K562 (cell line): ENCODE data around the gene POC1B. TPM values are rescaled to one million over a fixed set of nuclear protein-coding genes. Genes with fewer than 3 reads are reported as not detected.
A peak's percentile ranks its signal among the peaks of the same experiment; 100 is the strongest.

Experiments used
- ATF1 ChIP-seq, 2 experiments: fragments of 450-650 bp in 1 of 2; IDR thresholded peaks; 2 replicates each; pipeline ENCODE4 v1.6.1; 2016; ENCODE audit warnings: missing compliant biosample characterization in 1 of 2, missing genetic modification characterization in 1 of 2
- BRF1 ChIP-seq: IDR thresholded peaks from 3 replicates; pipeline ENCODE4 v1.6.1; 2011; ENCODE audit warnings: borderline replicate concordance, mild to moderate bottlenecking; ENCODE audit not compliant: insufficient read length; ENCODE audit errors: extremely low read depth
- CREB1 ChIP-seq, 2 experiments: sonication (generic) in 1 of 2; formaldehyde crosslinking in 1 of 2; IDR thresholded peaks; 2 replicates each; pipeline versions ENCODE4 v1.6.1 to v1.8.0; 2012 to 2022; ENCODE audit warnings: inconsistent platforms in 1 of 2, mild to moderate bottlenecking in 1 of 2, missing genetic modification reagents in 1 of 2, moderate library complexity in 1 of 2
- NFIC ChIP-seq: fragments of 450-650 bp; IDR thresholded peaks from 2 replicates; pipeline ENCODE4 v1.6.1; 2017; ENCODE audit warnings: mild to moderate bottlenecking, inconsistent platforms
- RUNX1 ChIP-seq: sonication (generic); IDR thresholded peaks from 2 replicates; pipeline ENCODE4 v1.6.1; 2016; ENCODE audit warnings: antibody characterized with exemption, low read depth
- polyA plus RNA-seq, 8 experiments: library from polyadenylated mRNA; depleted of rRNA in 4 of 8; stranded (reverse) in 5 of 8; unstranded in 3 of 8; fragments of >200 nt; fragmentation: Nextera tagmentation in 2 of 8; fragmentation: Illumina TruSeq in 1 of 8; extraction: Ambion mirVana in 2 of 8; extraction: Trizol in 1 of 8; gene quantifications; 2 replicates each; pipeline versions ENCODE4 v1.2.1 to v1.2.3, GENCODE V29; 2011 to 2014; ENCODE audit warnings: inconsistent platforms in 1 of 8, missing spikeins in 1 of 8
- total RNA-seq, 7 experiments: library from RNA; depleted of rRNA in 6 of 7; stranded (reverse); fragments of >200 nt in 6 of 7; fragmentation: Illumina TruSeq in 2 of 7; extraction: Trizol in 2 of 7; gene quantifications; 2 replicates each; pipeline versions ENCODE4 v1.2.1 to v1.2.3, GENCODE V29; 2011 to 2021; ENCODE audit warnings: low replicate concordance in 1 of 7
- TF ChIP-seq, protein P1 (sequence below): fragments of 450-650 bp; IDR thresholded peaks from 2 replicates; pipeline ENCODE4 v1.6.1; 2016; ENCODE audit warnings: low read depth, mild to moderate bottlenecking, moderate library complexity
- TF ChIP-seq, protein P2 (sequence below): fragments of 450-650 bp; IDR thresholded peaks from 2 replicates; pipeline ENCODE4 v1.6.1; 2016; ENCODE audit warnings: low read depth
- TF ChIP-seq, protein P3 (sequence below): conservative IDR thresholded peaks from 2 replicates; pipeline ENCODE4 v1.6.1; 2011; ENCODE audit warnings: low read depth, mild to moderate bottlenecking, low read length; ENCODE audit not compliant: control insufficient read depth
- TF ChIP-seq, protein P4 (sequence below): sonication (generic); formaldehyde crosslinking; IDR thresholded peaks from 2 replicates; pipeline ENCODE4 v1.8.0; 2023; ENCODE audit warnings: mild to moderate bottlenecking, missing genetic modification reagents

POC1B gene
- total and polyA plus RNA-seq, 9 of the 15 experiments (the other 6 are each of a cell fraction or from before 2014, with no cell fraction given), result 4.5 to 16.1 (median 10.4) TPM

DNA sequence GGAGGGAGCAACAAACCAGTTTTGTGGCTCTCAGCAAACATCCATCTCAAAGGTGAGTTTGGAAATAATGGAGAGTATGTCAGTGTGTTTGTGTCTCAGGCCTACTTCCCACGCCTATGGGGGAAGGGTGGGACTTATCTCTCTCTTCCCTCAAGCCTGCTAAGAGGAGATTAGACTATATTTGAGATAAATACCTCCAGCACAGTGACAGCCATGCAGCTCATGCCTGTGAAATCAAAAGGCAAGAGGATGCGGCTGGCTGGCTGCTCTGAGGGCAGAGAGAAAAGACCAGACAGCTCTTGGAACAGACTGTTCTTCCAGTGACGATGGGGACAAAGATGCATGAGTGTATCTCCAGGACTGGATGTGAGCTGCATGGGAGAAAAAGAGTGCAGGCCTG lies 14.7 kb upstream of the POC1B start (continued):
- TF ChIP-seq, protein P1, sequence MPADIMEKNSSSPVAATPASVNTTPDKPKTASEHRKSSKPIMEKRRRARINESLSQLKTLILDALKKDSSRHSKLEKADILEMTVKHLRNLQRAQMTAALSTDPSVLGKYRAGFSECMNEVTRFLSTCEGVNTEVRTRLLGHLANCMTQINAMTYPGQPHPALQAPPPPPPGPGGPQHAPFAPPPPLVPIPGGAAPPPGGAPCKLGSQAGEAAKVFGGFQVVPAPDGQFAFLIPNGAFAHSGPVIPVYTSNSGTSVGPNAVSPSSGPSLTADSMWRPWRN, result peak; percentile 58; the same call in 1 of the 2 replicates
- TF ChIP-seq RUNX1 (no peak), BRF1 (no peak), ATF1 (CRISPR knock-in tag; IDR thresholded peaks at IDR 0.05) (no peak), ATF1 (tag; IDR thresholded peaks at IDR 0.05) (no peak), CREB1 (IDR thresholded peaks at IDR 0.05) (no peak), CREB1 (CRISPR knock-in tag; IDR thresholded peaks at IDR 0.05) (no peak), NFIC (peak; percentile 74)
- TF ChIP-seq, protein P2, sequence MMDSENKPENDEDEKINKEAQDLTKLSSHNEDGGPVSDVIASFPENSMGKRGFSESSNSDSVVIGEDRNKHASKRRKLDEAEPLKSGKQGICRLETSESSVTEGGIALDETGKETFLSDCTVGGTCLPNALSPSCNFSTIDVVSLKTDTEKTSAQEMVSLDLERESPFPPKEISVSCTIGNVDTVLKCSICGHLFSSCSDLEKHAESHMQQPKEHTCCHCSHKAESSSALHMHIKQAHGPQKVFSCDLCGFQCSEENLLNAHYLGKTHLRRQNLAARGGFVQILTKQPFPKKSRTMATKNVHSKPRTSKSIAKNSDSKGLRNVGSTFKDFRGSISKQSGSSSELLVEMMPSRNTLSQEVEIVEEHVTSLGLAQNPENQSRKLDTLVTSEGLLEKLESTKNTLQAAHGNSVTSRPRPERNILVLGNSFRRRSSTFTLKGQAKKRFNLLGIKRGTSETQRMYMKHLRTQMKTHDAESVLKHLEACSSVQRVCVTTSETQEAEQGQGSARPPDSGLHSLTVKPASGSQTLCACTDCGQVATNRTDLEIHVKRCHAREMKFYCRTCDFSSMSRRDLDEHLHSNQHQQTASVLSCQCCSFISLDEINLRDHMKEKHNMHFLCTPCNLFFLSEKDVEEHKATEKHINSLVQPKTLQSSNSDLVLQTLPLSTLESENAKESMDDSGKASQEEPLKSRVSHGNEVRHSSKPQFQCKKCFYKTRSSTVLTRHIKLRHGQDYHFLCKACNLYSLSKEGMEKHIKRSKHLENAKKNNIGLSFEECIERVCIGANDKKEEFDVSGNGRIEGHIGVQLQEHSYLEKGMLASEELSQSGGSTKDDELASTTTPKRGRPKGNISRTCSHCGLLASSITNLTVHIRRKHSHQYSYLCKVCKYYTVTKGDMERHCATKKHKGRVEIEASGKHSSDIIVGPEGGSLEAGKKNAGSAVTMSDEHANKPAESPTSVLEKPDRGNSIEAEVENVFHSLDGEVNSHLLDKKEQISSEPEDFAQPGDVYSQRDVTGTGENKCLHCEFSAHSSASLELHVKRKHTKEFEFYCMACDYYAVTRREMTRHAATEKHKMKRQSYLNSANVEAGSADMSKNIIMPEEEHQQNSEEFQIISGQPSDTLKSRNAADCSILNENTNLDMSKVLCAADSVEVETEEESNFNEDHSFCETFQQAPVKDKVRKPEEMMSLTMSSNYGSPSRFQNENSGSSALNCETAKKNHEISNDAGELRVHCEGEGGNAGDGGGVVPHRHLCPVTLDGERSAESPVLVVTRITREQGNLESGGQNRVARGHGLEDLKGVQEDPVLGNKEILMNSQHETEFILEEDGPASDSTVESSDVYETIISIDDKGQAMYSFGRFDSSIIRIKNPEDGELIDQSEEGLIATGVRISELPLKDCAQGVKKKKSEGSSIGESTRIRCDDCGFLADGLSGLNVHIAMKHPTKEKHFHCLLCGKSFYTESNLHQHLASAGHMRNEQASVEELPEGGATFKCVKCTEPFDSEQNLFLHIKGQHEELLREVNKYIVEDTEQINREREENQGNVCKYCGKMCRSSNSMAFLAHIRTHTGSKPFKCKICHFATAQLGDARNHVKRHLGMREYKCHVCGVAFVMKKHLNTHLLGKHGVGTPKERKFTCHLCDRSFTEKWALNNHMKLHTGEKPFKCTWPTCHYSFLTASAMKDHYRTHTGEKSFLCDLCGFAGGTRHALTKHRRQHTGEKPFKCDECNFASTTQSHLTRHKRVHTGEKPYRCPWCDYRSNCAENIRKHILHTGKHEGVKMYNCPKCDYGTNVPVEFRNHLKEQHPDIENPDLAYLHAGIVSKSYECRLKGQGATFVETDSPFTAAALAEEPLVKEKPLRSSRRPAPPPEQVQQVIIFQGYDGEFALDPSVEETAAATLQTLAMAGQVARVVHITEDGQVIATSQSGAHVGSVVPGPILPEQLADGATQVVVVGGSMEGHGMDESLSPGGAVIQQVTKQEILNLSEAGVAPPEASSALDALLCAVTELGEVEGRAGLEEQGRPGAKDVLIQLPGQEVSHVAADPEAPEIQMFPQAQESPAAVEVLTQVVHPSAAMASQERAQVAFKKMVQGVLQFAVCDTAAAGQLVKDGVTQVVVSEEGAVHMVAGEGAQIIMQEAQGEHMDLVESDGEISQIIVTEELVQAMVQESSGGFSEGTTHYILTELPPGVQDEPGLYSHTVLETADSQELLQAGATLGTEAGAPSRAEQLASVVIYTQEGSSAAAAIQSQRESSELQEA, result no peak
- TF ChIP-seq, protein P3, sequence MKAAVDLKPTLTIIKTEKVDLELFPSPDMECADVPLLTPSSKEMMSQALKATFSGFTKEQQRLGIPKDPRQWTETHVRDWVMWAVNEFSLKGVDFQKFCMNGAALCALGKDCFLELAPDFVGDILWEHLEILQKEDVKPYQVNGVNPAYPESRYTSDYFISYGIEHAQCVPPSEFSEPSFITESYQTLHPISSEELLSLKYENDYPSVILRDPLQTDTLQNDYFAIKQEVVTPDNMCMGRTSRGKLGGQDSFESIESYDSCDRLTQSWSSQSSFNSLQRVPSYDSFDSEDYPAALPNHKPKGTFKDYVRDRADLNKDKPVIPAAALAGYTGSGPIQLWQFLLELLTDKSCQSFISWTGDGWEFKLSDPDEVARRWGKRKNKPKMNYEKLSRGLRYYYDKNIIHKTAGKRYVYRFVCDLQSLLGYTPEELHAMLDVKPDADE, result no peak
- TF ChIP-seq, protein P4, sequence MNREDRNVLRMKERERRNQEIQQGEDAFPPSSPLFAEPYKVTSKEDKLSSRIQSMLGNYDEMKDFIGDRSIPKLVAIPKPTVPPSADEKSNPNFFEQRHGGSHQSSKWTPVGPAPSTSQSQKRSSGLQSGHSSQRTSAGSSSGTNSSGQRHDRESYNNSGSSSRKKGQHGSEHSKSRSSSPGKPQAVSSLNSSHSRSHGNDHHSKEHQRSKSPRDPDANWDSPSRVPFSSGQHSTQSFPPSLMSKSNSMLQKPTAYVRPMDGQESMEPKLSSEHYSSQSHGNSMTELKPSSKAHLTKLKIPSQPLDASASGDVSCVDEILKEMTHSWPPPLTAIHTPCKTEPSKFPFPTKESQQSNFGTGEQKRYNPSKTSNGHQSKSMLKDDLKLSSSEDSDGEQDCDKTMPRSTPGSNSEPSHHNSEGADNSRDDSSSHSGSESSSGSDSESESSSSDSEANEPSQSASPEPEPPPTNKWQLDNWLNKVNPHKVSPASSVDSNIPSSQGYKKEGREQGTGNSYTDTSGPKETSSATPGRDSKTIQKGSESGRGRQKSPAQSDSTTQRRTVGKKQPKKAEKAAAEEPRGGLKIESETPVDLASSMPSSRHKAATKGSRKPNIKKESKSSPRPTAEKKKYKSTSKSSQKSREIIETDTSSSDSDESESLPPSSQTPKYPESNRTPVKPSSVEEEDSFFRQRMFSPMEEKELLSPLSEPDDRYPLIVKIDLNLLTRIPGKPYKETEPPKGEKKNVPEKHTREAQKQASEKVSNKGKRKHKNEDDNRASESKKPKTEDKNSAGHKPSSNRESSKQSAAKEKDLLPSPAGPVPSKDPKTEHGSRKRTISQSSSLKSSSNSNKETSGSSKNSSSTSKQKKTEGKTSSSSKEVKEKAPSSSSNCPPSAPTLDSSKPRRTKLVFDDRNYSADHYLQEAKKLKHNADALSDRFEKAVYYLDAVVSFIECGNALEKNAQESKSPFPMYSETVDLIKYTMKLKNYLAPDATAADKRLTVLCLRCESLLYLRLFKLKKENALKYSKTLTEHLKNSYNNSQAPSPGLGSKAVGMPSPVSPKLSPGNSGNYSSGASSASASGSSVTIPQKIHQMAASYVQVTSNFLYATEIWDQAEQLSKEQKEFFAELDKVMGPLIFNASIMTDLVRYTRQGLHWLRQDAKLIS (CRISPR knock-in tag), result 0 out of 2 replicates have a peak, but pooled peaks have one; percentile 52
